LNCAP (cell line): ENCODE measurements around the gene LIMCH1.

Experiments
- CTCF ChIP-seq: fragments of 450-650 bp; IDR thresholded peaks from 2 replicates; pipeline ENCODE4 v1.5.1; 2017; ENCODE audit warnings: mild to moderate bottlenecking

LIMCH1 gene

GRCh38 chr4:41571422-41571821 lies 33.5 kb downstream of the LIMCH1 start:
- no peak for TF ChIP-seq CTCF

DNA sequence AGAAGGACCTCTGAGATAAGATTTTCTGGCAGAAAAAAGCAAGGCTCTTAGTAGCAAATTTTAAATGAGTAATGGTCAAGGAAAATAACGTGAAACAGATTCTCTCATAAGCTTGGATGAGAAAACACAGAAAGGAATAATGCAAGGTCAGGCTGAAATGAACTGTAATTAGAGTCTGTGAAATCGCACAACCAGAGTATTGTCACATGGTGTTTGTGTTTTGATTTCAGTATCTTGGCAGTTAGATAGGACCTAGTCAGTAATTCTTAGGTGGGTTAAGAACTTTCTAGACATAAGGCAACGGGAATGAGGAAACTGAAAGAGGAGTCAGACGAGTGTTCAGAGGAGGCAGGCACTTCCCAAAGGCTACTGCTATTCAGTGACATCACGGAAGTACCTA lies 34.6 kb downstream of the LIMCH1 start:
- no peak for TF ChIP-seq CTCF

DNA sequence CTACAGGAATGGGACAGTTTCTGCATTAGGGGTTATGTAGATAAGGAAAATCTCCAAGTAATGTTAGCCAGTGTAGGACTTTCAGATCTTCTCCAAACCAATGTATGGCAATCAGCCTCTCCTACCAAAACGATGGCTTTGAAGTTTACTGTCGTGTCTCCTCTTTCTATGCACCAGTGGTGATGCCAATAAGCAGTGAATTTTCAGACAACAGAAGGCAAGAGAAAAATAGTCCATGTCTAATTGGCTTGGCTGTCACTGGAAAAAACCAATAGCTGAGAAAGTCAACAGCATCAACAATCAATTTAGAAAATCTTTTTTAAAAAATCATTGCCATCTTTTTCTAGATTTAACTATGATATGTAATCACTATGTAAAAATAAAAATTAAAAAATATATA lies 35.0 kb downstream of the LIMCH1 start:
- TF ChIP-seq CTCF: no peak

DNA sequence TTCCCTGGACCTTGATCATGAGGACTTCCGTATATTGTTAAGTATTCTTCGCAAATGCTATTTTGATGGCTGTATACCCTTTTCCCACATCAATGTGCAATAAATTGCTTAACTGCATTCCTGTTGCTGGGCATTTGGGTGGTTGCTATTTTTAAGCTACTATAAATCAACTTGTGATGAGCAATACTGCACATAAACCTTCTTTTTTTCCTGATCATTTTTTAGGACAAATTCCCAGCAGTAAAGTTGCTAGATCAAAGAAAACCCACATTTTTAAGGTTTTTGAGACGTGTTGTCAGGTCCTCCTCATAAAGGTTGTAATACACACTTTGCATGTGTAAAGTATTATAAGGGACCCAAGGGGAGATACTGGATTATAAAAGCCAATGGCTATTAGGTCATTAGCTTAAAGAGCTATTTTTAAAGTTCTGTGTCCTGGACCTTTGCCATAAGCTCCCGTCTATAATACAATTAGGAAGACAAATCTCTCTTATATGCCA lies 35.6 kb downstream of the LIMCH1 start:
- no peak for TF ChIP-seq CTCF

DNA sequence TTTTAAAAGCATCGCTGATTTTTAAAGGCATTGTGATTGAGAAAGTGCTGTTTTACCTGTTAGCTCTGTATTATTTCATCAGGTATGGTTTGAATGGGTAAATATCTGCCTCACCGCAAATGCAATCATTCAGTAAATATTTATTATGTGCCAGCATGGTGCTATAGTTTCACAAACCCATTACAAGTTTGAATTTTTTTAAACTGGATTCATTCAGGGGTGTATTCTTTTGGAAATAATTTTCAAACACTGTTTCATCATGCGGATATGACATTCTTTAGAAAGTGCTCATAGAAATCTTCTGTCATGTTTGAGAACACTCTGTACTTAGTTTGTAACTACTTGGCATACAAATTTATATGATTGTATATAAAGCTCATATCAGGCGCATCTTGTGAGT lies 37.2 kb downstream of the LIMCH1 start:
- TF ChIP-seq CTCF: no peak

GRCh38 chr4:41575665-41576064 lies 37.7 kb downstream of the LIMCH1 start:
- TF ChIP-seq CTCF: no peak; the same call in 1 of the 2 replicates

DNA sequence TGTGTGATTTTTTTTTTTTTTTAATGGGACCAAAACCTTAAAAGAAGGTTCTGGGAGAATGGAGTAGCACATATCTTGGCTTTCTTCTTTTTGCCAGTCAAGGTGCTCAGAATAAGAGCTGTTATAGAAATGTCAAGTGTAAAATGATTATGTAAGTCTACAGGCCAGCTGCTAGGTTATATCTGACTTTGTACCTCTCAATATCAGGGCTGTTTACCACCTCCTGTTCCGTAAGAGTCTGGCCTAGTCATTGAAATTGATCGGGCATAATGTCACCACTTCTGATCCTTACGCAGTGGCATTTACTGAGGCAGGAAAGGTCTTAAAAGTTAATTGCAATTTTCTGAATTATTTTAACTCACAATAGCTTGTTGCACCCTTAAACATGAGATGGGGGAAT lies 41.1 kb downstream of the LIMCH1 start:
- TF ChIP-seq CTCF: no peak

- no peak for TF ChIP-seq CTCF
Observed at GRCh38 chr4:41579526-41579925, 41.6 kb downstream of the LIMCH1 start.
